Measurements from ENCODE around the gene NCR2.

Gene NCR2

DNA sequence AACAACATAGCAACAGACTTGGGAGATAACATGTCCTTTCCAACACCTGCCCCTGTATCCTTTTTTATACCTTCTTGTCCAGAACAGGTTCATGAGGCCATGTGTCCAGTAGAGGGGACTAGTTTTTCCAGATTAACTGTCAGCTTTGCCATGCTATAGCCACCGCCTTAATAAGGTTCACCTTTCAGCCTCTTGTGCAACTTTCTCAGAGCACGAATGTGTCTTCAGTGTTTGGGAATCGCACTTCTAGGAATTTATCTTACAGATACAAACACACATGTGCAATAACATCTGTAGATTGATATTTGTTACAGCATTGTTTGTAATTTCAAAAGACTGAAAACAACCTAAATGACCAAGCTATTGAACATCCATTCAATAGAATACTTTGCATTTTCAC is 21.4 kb downstream of the NCR2 start:
- no peak overlapping the region for H3K4me3 ChIP-seq (ENCODE audit: low read depth, low read length)

GRCh38 chr6:41358503-41358902 is 23.1 kb downstream of the NCR2 start:
- H3K4me3 ChIP-seq (ENCODE audit: low read depth, low read length), result no peak overlapping the region

- no peak overlapping the region for H3K4me3 ChIP-seq (ENCODE audit: low read depth, low read length)
Measured at GRCh38 chr6:41359617-41360313, 24.4 kb downstream of the NCR2 start.

DNA sequence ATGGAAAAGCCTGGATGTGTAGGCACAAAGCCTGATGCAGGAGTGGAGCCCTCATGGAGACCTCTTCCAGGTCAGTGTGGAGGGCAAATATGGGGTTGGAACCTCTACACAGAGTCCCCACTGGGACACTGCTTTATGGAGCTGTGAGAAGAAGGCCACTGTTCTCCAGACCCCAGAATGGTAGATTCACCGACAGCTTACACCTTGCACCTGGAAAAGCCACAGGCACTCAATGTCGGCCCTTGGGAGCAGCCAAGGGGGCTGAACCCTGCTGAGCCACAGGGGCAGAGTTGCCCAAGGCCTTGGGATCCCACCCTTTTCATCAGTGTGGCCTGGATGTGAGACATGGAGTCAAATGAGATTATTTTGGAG is 24.9 kb downstream of the NCR2 start:
- no peak overlapping the region for H3K4me3 ChIP-seq (ENCODE audit: low read depth, low read length)

- H3K4me3 ChIP-seq (ENCODE audit: low read depth, low read length), result no peak overlapping the region
Measured at GRCh38 chr6:41366150-41366549, 30.7 kb downstream of the NCR2 start.

DNA sequence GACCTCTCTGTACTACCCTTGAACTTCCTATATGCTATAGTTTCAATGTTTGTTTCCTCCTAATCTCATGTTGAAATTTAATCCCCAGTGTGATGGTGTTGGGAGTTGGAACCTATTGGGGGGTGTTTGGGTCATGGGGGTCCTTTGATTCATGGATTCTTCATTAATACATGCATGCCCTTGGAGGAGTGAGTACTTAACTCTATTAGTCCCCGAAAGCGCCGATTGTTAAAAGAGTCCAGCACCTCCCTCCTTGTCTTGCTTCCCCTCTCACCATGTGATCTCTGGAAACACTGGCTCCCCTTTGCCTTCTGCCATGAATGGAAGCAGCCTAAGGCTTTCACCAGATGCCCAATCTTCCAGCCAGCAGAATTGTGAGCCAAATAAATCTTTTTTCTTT is 31.7 kb downstream of the NCR2 start:
- H3K4me3 ChIP-seq (ENCODE audit: low read depth, low read length), result no peak overlapping the region

DNA sequence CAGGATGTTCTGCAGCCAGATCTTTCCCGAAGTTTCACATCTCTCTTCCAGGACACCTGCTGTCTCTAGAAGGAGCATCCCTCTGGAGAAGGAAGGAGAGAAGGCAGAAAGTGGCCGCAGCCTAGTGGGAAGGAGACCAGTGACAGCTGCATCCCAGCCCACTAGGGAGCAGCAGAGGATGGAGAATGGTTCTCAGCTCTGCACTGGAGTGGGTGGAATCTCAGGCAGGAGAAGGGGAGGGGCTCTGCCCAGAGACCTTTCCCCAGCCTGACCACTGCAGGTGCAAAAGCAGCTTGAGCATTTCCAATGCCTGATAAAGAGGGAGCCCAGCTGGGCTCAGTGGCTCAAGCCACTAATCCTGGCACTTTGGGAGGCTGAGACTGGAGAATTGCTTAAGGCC is 32.3 kb downstream of the NCR2 start:
- no peak overlapping the region for H3K4me3 ChIP-seq (ENCODE audit: low read depth, low read length)

- H3K4me3 ChIP-seq (ENCODE audit: low read depth, low read length), result no peak overlapping the region
Measured at GRCh38 chr6:41370488-41371111, 35.2 kb downstream of the NCR2 start.

GRCh38 chr6:41371461-41371991 is 36.1 kb downstream of the NCR2 start:
- peak overlapping the region; percentile 20 for H3K4me3 ChIP-seq (ENCODE audit: low read depth, low read length)

- peak overlapping the region; percentile 4 for H3K4me3 ChIP-seq (ENCODE audit: low read depth, low read length)
Measured at GRCh38 chr6:41371992-41372831, 36.8 kb downstream of the NCR2 start.

GRCh38 chr6:41372832-41373626 is 37.6 kb downstream of the NCR2 start:
- H3K4me3 ChIP-seq (ENCODE audit: low read depth, low read length), result no peak overlapping the region

DNA sequence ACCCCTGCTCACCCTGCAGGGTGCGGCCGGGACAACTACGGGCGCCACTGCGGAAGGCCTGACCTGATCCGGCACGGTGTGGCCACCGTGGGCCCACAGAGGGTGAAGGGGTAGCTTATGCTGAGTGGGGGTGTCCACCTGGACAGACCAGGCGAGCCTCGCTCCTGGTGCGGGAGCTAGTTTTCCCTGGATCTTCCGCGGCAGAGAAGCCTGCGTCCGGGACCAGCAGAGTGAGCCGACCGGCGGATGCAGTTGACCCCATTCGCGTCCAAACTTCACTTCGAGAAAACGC is 38.2 kb downstream of the NCR2 start:
- no peak overlapping the region for H3K4me3 ChIP-seq (ENCODE audit: low read depth, low read length)

GRCh38 chr6:41373919-41374617 is 38.7 kb downstream of the NCR2 start:
- H3K4me3 ChIP-seq (ENCODE audit: low read depth, low read length), result no peak overlapping the region

DNA sequence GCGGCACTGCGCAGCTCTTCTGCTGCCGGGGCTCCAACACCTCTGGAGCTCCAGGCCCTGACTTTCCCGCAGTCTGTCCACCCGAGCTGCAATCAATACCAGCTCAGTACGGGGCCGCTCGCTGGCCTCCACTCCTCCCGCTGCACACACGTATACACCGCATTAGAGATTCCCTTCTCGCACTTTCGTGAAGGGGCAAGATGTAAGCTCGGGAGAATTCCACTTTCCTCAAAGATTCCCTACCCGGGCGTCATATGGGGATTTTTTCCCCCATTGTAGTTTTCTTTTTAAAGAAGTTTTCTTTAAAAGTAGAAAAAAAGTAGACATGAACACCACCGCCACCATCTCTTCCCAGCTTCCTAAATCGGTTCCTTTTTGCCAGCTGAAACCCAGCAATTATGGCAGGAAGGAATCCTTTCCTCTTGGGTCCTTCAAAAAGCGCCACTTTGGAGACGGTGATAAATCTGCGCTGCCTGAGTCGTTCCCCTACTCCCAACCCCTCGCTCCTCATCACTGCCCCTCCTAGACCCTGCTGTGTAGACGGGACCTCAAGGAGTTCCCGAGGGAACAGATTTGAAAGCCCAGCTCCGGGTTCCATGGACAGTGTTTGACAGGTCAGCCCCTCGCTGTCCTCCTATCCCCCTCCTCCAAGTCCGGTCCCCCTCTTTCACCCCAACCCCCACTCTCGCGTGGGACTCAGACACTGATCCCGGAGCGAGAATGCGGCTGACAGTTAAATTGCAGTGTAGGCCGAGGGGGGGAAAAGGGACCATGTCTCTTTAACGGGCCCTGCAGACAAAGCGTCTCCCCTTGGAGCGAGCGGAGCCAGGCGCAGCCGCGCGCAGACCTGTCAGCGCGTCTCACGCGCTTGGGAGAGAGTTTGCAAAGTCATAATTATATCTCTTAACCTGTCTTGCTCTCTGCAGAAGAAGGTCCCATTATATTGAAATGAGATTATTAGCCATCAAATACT is 39.5 kb downstream of the NCR2 start:
- H3K4me3 ChIP-seq (ENCODE audit: low read depth, low read length), result no peak overlapping the region

- H3K4me3 ChIP-seq (ENCODE audit: low read depth, low read length), result no peak overlapping the region
Measured at GRCh38 chr6:41375598-41376151, 40.3 kb downstream of the NCR2 start.

- no peak overlapping the region for H3K4me3 ChIP-seq (ENCODE audit: low read depth, low read length)
Measured at GRCh38 chr6:41376176-41376575, 40.8 kb downstream of the NCR2 start.

GRCh38 chr6:41377071-41377470 is 41.7 kb downstream of the NCR2 start:
- H3K4me3 ChIP-seq (ENCODE audit: low read depth, low read length), result no peak overlapping the region

DNA sequence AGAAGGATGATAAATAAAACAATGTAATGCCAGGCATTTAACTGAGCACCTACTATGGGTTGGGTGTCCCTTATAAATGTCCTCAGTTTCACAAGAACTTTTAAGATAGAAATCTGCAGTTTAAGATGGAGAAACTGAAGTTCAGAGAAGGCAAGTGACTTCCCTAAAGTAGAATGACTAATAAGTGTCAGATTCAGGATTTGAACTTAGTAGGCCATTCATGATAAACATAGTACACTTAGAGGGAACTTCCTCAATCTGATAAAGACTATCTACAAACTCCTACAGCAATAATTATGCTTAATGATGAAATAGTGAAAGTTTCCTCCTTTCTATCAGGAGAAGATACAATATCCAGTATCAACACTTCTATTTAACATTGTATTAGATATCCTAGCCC is 43.9 kb downstream of the NCR2 start:
- no peak overlapping the region for H3K4me3 ChIP-seq (ENCODE audit: low read depth, low read length)

DNA sequence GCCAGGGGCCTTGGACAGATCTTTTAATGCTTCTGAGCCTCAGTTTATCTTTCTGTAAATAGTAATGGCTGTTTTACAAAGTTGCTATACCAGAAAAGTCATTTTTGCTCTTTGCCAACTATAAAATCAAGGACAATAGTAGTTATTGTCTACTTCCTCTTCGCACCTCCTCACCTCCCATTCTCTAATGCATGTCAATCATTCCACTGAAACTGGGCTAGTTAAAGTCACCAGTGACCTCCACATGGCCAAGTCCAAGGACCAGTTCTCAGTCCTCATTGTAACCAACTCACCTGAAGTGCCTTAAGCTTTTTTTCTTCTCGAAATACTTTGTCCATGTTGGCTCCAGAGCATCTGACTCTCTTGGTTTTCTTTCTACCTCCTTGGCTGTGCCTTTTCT is 51.2 kb downstream of the NCR2 start:
- no peak overlapping the region for H3K4me3 ChIP-seq (ENCODE audit: low read depth, low read length)
